Measurements from ENCODE around the gene SIM2.
"Not testable (repeated sequence)": the region's sequence is repeated elsewhere in the genome, so short reads cannot be mapped to it uniquely, and the experiment has no call there.

The SIM2 gene, protein sequence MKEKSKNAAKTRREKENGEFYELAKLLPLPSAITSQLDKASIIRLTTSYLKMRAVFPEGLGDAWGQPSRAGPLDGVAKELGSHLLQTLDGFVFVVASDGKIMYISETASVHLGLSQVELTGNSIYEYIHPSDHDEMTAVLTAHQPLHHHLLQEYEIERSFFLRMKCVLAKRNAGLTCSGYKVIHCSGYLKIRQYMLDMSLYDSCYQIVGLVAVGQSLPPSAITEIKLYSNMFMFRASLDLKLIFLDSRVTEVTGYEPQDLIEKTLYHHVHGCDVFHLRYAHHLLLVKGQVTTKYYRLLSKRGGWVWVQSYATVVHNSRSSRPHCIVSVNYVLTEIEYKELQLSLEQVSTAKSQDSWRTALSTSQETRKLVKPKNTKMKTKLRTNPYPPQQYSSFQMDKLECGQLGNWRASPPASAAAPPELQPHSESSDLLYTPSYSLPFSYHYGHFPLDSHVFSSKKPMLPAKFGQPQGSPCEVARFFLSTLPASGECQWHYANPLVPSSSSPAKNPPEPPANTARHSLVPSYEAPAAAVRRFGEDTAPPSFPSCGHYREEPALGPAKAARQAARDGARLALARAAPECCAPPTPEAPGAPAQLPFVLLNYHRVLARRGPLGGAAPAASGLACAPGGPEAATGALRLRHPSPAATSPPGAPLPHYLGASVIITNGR

DNA sequence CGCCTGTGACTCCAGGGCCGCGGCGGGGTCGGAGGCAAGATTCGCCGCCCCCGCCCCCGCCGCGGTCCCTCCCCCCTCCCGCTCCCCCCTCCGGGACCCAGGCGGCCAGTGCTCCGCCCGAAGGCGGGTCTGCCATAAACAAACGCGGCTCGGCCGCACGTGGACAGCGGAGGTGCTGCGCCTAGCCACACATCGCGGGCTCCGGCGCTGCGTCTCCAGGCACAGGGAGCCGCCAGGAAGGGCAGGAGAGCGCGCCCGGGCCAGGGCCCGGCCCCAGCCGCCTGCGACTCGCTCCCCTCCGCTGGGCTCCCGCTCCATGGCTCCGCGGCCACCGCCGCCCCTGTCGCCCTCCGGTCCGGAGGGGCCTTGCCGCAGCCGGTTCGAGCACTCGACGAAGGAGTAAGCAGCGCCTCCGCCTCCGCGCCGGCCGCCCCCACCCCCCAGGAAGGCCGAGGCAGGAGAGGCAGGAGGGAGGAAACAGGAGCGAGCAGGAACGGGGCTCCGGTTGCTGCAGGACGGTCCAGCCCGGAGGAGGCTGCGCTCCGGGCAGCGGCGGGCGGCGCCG, at the start of gene SIM2:
TSS of gene SIM2 (plus strand) at position 135 of the 565 bp plus-strand sequence. CDS start 632 bp downstream, outside the sequence.
- DNase-seq: no peak

DNA sequence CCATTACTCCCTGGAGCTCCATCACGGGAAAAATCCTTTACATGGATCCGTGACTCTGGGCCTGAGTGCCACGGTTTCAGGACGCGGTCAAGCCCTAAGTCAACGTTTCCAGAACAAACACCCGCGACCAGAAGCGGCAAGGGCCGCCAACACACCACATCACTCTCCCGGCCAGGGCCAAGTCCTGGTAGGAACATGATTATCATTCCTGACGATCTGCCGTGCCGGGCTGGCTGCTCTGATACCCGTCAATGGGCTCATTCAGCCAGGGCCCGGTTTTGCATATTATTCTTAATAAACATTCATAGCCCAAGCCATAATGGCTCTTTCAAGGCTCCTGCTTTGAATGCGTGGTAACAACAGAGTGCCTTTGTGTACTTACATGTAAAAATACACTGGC, 44.6 kb upstream of the SIM2 start:
- no peak for DNase-seq

DNA sequence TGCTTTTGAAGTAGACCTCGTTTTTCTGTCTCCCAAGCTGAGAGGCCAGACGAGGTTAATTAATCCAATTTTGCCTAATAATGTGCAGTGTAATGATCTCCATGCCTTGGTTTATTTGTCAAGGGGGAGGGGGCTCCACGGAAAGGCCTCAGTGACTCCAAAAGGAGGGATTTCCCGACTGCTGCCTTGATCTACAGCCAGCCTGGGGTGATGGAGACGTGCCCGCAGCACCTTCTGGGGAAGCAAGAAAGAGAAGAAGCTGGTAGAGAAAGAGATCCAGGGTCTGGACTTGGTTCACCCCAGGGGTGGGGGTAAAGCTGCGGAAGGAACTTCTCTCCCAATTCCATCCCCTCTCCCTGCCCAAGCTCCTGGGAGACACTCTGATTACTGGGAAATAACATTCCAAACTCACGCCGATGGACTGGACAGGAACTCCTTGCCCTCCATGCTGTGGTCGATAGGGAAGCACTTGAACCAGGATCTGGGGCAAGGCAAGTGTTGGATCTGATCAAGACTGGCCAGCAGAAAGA, 44.1 kb upstream of the SIM2 start:
- no peak for DNase-seq

DNA sequence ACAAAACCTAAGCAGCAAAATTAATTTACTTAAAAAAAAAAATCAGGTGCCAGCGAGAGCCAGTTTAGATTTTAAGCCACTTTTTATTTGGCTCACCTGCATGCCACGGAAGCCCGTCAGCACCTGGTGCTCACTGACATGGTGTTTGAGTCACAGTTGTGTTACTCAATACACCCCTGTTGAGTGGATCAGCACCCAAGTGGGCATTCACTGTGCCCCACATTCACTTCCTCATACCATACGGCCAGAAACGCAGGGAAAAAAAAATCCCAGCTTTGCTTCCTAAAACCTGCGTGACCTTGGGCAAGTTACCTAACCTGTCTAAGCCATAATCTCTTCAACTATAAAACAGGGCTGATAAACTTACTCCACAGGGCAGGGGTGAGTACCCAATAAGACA, 42.8 kb upstream of the SIM2 start:
- no peak for DNase-seq

DNA sequence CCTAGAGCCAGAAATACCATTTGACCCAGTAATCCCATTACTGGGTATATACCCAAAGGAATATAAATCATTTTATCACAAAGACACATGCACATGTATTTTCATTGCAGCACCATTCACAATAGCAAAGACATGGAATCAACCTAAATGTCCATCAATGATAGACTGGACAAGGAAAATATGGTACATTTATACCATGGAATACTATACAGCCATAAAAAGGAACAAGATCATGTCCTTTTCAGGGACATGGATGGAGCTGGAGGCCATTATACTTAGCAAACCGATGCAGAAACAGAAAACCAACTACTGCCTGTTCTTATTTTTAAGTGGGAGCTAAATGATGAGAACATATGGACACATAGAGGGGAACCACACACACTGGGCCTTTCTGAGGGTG, 41.6 kb upstream of the SIM2 start:
- DNase-seq: not testable (repeated sequence)

DNA sequence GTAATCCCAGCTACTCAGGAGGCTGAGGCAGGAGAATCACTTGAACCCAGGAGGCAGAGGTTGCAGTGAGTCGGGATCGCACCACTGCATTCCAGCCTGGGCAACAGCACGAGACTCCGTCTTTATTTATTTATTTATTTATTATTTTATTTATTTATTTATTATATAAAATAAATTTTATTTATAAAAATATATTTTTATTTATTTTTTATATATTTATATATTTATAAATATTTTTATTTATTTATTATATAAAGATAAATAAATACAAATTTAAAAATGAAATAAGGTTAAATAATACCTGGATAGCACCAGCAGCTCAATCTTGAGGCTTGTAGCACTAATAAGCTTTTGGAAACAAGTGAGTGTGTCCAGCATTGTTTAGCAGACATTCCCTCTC, 40.9 kb upstream of the SIM2 start:
- DNase-seq: no peak

DNA sequence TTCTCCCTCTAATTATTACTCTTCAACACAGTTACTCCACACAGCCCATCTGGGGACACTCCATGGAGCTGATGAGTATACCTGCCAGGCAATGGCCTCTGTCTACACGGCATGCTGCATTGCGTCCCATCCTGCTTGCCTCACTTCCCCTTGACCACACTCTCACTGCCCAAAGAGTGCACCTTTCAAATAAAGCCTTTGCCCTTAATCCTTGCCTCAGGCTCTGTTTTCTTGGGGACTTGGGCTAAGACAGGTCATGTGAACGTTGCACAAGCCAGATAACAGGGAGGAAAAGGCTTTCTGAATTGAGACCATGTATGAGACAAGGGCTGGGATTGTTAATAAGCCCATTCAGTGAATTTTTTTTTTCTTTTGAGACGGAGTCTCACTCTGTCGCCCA, 40.0 kb upstream of the SIM2 start:
- DNase-seq: no peak

DNA sequence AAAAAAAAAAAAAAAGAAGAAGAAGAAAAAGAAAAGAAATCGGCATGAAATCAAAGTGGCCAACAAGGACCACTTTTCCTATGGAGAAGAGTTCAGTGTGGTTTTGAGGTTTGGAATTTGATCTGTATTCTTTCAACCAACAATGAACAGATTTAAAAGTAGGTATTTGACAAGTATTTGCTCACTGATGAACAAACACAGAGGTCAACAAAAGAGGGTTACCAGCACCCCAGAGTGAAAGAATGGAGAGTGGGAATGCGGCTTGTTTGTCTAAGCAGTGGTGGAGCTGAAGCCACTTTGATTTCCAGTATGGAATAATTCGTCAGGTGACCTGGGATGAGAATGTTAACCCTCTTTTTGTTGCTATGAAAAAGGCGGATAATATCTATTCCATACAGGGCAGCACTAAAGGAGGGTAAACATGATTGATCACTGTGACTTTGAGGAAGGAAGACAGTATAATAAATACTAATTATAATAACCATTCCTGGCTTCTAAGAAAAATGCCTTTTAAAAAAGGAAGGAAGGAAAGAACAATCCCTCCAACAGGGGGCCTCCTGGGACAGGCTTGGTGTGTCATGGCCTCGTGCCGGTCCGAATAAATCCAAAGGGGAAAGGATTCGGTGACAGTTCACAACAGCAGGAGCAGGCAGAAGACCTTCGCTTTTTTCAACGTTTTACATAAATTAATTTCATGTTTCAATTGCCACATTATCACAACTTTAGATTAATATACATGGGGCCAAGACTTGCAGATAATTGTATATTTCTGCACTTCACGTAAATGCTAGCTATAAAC, 37.2 kb upstream of the SIM2 start:
- DNase-seq: no peak

DNA sequence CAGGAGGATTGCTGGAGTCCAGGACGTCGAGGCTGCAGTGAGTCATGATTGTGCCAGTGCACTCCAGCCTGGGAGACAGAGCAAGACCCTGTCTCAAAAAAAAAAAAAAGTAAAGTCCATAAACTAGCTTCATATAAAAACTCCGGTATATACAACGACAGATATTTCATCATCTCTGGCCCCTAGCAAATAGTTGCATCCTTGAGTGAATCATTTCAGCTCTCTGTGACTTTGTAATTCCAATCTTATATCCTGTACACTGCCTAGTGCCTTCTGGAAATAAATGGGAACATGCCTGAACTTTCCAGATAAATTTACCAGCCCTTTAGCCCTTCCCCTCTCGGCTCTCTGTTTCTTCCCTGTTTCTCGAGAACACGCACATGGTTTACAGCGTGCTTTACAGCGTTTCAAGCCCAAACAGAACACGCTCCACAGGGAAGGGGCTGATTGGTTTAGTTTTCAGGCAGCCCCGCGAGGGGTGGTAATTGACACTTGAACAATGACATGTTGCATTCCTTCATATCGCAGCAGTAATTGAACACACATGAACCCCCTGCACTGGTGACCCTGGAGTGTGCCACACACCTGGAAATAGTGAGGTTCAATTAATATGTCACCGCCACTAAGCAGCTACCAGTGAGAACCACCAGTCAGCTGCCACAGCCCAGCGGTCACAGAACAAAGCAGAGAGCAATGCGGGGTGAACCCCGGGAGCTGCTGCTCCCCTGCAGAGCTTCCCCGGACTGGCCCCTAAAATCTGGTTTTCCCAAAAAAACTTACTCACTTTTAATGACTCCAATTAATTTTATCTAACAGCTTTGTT, 35.7 kb upstream of the SIM2 start:
- no peak for DNase-seq

DNA sequence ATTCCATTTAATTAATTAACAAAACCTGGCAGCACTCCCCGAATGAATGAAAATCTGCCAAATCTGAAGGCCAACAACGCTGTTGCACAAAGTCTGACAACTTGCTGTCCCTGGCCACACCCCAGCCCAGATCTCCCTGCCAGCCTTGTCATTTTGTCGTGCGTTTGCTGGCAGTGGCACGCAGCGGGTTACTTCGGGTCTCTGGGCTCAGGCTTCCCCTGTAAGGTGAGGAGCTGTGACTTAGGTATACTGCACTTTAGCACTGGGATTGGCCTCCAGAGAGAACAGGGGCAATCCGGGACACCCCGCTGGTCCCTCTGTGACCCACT, 34.3 kb upstream of the SIM2 start:
- DNase-seq: no peak

DNA sequence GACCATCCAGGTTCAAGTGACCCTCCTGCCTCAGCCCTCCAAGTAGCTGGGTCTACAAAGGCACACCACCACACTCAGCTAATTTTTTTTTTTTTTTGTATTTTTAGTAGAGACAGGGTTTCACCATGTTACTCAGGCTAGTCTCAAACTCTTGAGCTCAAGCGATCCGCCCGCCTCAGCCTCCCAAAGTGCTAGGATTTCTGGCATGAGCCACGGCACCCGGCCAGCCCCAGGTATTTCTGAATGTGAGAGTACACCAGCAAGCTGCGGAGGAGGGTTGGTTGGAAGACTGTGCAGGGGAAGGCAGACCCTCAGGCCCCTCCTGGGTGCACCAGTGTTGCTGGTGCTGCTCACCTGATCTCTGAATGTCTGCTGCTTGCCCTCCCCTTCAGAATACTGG, 33.1 kb upstream of the SIM2 start:
- no peak for DNase-seq

DNA sequence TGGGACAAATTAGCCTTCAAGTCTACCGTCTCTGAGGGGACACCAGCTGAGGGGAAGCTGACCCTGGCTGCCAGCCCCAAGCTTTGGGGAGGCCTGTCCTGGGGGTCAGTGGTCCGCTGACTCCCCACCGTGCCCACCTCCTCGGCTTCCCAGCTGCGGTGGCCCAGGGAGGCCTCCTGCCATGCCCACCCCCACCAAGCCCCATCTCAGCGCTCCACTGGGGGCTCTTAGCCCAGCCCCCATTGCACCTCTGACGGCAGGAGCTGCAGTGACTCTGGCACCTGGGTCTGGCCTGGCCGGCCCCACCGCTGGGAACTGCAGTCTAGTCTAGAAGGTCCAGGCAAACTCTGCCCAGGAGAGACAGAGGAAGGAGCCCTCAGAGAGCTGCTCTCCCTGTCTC, 30.2 kb upstream of the SIM2 start:
- no peak for DNase-seq

DNA sequence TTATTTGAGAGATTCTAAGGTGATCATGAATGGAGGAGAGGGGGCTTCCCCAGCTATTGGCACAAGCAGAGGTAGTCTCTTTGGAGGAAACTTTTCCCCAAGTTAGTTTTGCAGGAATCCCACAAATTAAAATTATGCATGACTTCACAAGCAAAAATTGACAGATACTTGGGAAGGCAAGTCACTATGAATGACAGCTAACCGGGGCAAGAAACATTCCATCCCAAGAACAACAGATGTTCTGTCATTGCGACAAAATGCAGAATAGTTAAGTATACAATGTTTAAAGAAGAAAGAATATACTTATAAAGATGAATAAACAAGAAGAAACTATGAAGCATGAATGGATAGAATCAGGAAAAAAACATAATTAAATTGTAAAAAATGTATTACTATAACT, 27.1 kb upstream of the SIM2 start:
- no peak for DNase-seq

DNA sequence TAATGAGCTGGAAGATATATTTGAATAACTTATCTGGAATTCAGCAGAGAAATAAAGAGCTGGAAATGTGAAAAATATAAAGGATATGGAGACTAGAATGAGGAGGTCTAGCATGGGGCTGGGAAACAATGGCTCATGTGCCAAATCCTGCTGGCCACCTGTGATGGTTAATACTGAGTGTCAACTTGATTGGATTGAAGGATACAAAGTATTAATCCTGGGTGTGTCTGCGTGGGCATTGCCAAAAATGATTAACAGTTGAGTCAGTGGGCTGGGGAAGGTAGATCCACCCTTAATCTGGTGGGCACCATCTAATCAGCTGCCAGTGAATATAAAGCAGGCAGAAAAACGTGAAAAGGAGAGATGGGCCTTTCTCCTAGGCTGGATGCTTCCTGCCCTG, 26.6 kb upstream of the SIM2 start:
- not testable (repeated sequence) for DNase-seq

DNA sequence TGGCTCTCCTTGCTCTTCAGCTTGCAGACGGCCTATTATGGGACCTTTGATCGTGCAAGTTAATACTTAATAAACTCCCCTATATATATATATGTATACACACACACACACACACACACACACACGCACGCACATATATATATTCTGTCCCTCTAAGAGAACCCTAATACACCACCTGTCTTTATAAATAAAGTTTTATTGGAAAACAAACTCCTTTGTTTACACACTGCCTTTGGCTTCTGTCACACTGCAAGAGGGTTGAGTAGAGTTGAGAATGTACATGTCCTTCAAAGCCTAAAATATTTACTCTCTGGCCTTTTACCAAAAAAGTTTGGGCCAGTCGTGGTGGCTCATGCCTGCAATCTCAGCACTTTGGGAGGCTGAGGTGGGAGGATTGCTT, 26.2 kb upstream of the SIM2 start:
- no peak for DNase-seq

DNA sequence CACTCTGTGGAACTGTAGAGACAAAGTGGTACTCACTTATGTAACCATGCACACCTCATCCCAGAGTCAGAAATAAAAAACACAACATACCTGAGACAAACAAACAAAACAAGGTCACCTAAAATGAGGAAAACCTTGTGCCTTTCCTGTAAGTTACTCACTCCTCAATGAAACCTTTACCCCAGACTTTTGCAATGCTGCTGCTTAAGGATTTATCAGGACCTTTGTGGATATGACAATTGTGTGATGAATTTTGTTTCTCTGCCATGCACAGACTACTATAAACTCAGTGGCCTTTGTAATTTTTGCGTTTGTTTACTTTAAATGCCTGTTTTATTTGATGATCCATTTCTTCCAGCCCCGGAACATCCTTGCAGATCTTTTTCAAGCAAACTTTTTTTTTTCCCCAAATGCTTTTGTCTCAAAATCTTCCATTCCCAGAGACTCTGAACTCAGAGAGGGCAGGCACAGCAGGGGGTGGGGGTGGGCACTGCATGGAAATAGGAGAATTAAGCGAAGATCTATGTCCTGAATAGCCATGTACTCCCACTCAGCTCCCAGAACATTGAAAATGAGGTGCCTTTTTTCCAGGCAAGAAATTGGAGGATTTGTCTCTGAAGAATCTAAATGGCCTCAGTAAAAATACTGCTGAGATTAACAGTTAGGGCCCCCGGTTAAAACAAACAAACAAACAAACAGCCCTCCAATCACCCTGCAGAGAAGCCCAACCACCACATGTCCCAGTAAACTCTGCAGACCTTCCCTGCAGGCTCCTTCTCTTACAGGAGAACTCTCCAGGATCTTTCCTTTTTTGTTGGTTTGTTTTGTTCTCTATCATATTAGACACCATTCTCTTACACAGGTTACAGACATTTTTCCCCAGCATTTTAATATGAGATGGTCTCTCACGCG, 22.6 kb upstream of the SIM2 start:
- no peak for DNase-seq

DNA sequence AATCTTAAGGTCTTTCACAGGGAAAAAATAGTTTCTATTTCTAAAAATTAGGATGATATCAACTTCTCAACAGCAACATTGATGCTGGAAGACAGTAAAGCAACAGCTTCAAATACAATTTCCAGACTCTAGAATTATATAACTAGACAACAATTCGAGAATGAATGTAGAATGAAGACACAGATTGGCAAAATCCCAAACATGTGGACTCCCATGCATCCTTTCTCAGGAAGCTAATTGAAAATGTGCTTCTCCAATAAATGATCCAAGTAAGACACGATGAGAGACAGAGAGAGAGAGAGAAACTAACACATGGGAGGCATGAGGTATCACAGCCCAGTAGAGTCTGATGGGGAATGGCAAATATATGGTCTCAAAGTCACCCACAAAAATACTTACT, 21.5 kb upstream of the SIM2 start:
- no peak for DNase-seq

DNA sequence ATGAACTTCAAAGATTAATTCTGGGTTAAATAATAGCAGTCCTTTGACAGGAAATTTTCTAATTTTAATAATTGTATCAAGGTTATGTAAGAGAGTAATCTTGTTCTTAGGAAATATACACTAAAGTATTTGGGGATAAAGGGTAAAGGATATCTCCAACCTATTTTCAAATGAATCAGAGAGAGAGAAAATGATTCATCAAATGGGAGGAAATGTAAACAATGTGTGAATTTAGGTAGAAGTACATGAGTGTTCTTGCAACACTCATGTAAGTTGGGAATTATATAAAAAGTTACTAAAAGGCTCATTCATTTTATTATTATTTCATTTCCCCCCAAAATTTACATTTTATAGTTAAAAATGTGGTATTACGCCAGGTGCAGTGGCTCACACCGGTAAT, 20.4 kb upstream of the SIM2 start:
- DNase-seq: no peak

DNA sequence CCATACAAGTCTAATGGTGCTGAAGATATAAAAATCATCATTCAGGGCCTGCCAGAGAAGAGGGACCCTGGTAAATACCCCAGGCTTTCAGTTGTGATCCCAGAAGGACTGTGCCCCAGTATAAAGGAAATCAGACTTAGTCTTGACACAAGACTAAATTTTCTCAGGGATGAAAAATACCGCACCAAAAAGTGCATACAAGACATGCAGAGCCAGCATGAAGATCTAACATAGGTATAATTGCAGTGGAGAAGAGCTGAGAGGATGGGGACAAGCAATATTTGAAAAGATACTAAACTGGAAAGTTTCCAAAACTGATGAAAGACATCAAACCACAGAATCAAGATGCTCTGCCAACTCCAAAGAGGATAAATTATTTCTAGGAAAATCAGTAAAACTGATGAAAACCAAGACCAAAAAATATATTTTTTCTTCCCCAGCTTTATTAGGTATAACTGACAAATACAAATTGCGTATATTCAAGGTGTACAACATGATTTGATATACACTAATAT, 17.7 kb upstream of the SIM2 start:
- DNase-seq: no peak

DNA sequence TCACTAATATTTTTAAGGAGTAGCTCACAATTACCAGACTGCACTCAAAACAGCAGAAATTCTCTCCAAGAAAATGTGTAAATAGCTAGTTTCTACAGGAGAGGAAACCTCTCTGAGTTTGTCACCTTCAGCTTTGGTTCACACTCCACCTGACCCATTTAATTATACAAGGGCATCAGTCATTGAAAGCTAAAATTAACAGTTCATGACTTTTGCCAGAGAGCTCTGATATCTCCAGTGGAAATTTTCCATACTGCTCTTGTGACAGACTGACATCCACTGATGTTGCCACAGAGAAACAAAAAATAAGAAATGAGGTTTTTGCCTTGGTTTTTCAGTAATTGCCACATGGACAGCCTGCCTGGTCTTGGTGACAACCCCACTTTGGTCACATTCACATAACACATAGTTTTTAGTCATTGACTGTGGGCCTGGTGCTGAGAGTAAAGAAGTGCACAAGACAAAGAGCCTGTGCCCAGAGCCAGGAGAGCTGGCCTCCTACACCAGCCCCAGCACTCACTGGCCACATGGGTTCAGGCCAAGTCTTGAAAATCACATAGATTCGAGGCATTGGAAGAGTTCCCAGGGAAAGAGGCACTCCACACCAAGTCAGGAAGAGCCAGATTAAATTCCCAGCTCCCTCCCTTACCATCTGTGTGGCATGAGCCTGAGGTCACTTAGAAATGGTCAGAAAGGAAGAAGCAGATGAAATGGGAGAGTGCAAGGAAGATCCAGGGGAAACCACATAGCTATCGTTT, 13.8 kb upstream of the SIM2 start:
- no peak for DNase-seq
